HepG2 (cell line): ENCODE measurements around the gene BRD3. TPM values are rescaled to one million over a fixed set of nuclear protein-coding genes. Genes with fewer than 3 reads are reported as not detected.

Experiments
- GMEB2 ChIP-seq: IDR thresholded peaks from 2 replicates; pipeline ENCODE4 v1.6.1; 2016; ENCODE audit warnings: missing biosample characterization, missing genetic modification reagents, low read depth
- JUNB ChIP-seq: sonication (generic); formaldehyde crosslinking; IDR thresholded peaks from 2 replicates; pipeline ENCODE4 v1.8.0; 2022; ENCODE audit warnings: missing genetic modification reagents, mild to moderate bottlenecking, borderline replicate concordance
- PAF1 ChIP-seq: IDR thresholded peaks from 2 replicates; pipeline ENCODE4 v1.6.1; 2016; ENCODE audit warnings: missing genetic modification reagents, missing compliant biosample characterization
- REST ChIP-seq, 2 experiments: IDR thresholded peaks; 2 replicates each; pipeline ENCODE4 v1.6.1; 2011 to 2012; ENCODE audit warnings: low read length in 2 of 2, borderline replicate concordance in 1 of 2, low read depth in 1 of 2, mild to moderate bottlenecking in 1 of 2, moderate library complexity in 1 of 2
- TRIM22 ChIP-seq: fragments of 450-650 bp; IDR thresholded peaks from 2 replicates; pipeline ENCODE4 v1.6.1; 2017
- ZNF205 ChIP-seq: IDR thresholded peaks from 2 replicates; pipeline ENCODE4 v1.6.1; 2018; ENCODE audit warnings: missing biosample characterization, missing genetic modification reagents
- ZUFSP ChIP-seq: sonication (generic); formaldehyde crosslinking; IDR thresholded peaks from 2 replicates; pipeline ENCODE4 v1.9.0; 2021; ENCODE audit warnings: missing genetic modification reagents, mild to moderate bottlenecking, borderline replicate concordance
- polyA plus RNA-seq, 8 experiments: library from polyadenylated mRNA; depleted of rRNA in 3 of 8; stranded (reverse) in 7 of 8; unstranded in 1 of 8; fragments of >200 nt; fragmentation: Illumina TruSeq in 4 of 8; extraction: Trizol in 4 of 8; gene quantifications; 2 replicates each; pipeline versions ENCODE4 v1.2.1 to v1.2.3, GENCODE V29; 2011 to 2016; ENCODE audit warnings: low read depth in 4 of 8, missing spikeins in 1 of 8, mixed read lengths in 1 of 8; ENCODE audit not compliant: insufficient read depth in 1 of 8
- total RNA-seq, 5 experiments: library from RNA; depleted of rRNA; stranded (reverse); fragments of >200 nt; fragmentation: Illumina TruSeq; extraction: Trizol; gene quantifications; 2 replicates each; pipeline ENCODE4 v1.2.3, GENCODE V29; 2016; ENCODE audit warnings: low read depth in 1 of 5

BRD3 gene
- total and polyA plus RNA-seq, 2 of the 13 experiments (the other 11 are each of a cell fraction or from before 2014, with no cell fraction given), result 5.9 to 12.9 TPM

- no peak for TF ChIP-seq REST (IDR thresholded peaks at IDR 0.05; ENCODE audit: borderline replicate concordance in 1 of 2, low read depth in 1 of 2, low read length in 2 of 2)
- no peak for TF ChIP-seq TRIM22
- TF ChIP-seq JUNB (CRISPR knock-in tag), result no peak
- no peak for TF ChIP-seq PAF1 (CRISPR knock-in tag)
- TF ChIP-seq ZNF205 (CRISPR knock-in tag), result no peak
- TF ChIP-seq GMEB2, result no peak
- no peak for TF ChIP-seq ZUFSP (CRISPR knock-in tag)
Measured at GRCh38 chr9:134043531-134043988, 24.3 kb downstream of the BRD3 start (continued).
